ENCODE measurements around the gene TTC13.

DNA sequence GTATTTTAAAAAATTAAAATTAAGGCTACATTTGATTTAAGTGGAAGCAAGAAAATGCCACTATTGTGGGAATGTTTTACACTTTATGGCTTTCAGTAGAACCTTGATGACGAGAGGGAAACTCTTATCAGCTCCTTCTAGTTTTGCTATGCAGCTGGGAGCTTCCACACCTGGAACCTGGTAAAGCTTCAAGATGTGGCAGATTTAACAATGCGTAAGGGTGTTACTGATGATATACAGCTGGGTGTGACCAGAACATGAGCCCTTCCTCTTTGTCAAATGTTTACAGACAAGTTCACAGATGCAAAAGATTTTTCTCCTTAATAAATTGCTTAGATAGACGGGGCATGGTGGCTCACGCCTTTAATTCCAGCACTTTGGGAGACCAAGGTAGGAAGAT lies 20.3 kb downstream of the TTC13 start:
- TF ChIP-seq, protein P1, sequence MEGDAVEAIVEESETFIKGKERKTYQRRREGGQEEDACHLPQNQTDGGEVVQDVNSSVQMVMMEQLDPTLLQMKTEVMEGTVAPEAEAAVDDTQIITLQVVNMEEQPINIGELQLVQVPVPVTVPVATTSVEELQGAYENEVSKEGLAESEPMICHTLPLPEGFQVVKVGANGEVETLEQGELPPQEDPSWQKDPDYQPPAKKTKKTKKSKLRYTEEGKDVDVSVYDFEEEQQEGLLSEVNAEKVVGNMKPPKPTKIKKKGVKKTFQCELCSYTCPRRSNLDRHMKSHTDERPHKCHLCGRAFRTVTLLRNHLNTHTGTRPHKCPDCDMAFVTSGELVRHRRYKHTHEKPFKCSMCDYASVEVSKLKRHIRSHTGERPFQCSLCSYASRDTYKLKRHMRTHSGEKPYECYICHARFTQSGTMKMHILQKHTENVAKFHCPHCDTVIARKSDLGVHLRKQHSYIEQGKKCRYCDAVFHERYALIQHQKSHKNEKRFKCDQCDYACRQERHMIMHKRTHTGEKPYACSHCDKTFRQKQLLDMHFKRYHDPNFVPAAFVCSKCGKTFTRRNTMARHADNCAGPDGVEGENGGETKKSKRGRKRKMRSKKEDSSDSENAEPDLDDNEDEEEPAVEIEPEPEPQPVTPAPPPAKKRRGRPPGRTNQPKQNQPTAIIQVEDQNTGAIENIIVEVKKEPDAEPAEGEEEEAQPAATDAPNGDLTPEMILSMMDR (conservative IDR thresholded peaks at IDR 0.05; ENCODE audit: low read depth, low read length): no peak
- no peak for TF ChIP-seq EZH2 (IDR thresholded peaks at IDR 0.05; ENCODE audit: borderline replicate concordance, low read depth, low read length, poor library complexity, severe bottlenecking)
